ENCODE measurements around the gene CGB8.
"Not testable (repeated sequence)": the region's sequence is repeated elsewhere in the genome, so short reads cannot be mapped to it uniquely, and the experiment has no call there.

The CGB8 gene

DNA sequence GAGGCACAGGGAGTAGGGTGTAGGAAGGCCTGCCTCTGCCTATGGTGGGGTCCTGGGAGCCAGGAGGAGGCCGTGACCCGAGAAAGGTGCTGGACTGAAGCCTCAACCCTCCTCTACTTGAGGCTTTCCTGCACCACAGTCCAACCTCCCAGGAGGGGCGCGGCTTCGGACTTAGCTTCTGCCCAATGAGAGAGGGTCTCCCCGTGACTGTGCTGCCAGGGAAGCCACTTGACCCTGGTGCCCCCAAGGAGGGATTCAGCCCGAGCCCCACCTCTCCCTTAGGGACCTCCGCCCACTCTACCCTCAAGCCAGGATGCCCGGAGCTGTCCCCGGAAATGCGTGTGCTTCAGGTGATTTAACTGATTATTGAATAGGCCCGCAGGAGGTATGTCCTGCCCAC, at the start of gene CGB8:
TSS of gene CGB8 (minus strand) at position 101 of the 400 bp plus-strand sequence. CDS start 372 bp downstream, outside the sequence.
- DNase-seq (ENCODE audit: low read depth), result not testable (repeated sequence)

DNA sequence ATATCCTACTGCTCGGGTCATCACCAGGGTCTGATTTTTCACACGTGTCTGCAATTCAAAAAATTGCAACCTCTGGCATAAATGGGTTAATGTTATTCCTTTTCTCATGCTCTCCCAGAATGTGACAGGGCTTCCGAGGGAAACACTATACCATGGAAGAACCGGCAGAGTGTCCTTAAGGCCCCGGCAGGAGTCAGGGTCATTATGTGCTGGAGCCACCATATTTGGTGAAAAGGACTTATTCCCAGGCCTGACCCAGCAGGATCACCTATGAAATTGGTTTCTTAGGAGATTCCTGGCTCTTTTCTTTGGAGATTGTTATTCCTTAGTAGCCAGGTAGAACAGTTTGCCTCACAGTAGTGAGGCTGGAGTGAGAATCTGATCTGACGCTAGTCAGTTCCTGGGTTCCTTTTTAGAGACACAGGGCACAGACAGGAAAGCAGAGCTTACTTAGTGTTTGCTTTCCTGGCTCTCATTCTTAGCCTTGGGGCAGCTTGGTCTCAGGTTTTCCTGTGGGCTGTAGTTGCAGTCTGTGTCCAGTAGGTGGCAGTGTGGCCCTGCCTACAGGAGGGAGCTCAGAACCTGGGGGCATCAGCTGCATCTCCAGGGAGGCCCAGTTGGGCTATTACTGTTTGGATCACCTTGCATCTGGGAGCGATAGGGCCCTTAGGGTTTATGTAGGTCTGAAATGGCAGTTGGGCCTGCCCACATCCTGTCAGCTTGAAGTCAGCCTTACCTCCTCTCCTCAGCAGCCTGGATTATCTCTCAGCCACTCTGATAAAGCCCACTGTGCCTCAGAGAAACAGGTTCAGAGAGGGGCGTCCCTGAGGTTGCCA, 48.8 kb upstream of the CGB8 start:
- peak; percentile 83 for DNase-seq (ENCODE audit: low read depth)

DNA sequence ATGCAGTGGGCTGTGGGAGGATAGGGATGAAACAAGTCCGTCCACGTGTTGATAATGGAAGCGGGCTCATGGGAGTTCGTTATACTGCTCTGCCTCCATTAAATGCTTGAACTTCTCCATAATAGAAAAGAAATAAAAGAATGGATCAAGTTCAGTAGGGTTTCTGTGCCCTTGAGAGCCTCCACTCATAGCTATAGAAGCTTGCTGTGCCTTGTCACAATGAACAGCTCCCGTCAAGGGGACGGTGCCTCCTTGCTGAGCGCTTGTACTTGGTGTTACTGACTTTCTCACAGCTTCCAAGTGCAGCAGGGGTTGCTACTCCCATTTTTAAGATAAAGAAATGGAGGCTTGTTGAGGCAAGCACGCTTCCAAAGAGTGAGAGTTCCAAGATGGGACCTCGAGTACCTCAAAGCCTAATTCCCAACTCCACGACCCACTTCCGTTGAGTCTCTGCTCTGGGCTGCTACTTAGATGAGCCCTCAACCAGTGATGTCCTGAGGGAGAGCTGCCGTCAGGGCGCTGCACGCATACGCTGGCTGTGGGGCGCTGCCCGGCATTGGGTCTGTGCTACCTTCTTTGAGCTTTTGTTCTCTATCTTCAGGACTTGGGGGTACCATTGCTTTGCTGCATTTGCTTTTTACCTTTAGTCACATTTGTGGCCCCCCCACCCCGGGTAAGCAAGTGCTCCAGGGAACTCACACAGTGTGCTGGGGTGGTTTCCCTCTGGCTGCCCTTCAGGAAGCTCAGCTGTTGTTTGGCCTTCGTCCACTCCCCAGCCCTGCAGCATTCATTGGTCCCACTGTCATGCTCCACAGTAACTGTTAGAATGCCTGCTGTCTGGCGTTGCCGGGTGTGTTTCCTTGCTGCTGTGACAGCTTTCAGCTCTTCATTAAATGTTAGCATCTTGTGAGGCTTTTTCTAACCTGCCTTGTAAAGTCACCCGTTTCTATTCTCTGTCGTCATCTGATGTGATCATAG, 45.9 kb upstream of the CGB8 start:
- DNase-seq (ENCODE audit: low read depth), result no peak

DNA sequence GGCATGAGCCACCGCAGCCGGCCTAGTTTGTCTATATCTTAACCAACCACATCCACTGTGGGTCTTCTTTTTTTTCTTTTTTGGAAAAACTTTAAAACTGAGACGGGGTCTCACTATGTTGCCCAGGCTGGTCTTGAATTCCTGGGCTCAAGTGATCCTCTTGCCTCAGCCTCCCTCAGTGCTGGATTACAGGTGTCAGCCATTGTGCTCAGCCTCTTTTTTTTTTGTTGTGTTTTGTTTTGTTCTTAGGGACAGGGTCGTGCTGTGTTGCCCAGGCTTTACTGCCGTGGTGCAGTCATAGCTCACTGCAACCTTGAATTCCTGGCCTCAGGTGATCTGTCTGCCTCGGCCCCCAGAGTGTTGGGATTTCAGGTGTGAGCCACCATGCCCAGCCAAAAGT, 43.8 kb upstream of the CGB8 start:
- no peak for DNase-seq (ENCODE audit: low read depth)

DNA sequence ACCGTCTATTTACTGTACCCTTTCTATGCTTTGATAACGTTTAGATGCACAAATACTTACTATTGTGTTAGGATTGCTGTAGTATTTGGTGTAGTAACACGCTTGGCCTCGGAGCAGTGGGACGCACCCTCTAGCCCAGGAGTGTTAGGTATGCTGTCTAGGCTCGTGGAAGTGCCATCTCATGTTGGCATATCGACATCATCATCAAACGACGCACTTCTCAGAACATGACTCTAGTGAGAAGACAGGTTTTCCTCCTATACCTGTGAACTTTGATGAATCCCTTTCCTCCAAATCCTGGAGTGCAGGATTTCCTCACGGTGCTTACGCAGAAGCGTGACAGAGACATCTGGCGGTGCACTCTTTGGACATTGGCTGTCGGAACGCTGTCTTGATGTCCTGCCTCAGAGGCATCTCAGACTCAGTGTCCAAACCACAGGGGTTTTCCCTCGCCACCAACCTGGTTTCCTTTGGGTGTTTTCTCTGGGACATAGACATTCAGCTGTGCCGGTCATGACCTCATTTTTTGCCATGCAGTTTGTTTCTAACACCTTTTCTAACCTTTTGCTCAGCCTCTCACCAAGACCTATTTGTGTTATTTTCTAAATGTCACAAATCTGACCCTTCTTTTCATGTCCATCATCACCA, 42.6 kb upstream of the CGB8 start:
- no peak for DNase-seq (ENCODE audit: low read depth)

DNA sequence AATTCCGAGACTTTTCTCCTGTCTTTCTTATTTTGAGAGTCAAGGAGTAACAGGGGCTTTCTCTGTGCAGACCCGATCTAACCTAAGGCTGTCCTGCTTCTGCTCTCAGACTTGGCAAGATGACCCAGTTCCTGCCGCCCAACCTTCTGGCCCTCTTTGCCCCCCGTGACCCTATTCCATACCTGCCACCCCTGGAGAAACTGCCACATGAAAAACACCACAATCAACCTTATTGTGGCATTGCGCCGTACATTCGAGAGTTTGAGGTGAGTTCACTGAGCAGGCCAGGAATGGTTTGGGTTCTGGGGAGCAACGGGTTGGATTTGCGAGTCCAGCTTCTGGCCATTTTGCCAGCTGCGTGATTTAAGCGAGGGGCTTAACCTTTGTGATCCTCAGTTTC, 37.4 kb upstream of the CGB8 start:
- DNase-seq (ENCODE audit: low read depth), result no peak

DNA sequence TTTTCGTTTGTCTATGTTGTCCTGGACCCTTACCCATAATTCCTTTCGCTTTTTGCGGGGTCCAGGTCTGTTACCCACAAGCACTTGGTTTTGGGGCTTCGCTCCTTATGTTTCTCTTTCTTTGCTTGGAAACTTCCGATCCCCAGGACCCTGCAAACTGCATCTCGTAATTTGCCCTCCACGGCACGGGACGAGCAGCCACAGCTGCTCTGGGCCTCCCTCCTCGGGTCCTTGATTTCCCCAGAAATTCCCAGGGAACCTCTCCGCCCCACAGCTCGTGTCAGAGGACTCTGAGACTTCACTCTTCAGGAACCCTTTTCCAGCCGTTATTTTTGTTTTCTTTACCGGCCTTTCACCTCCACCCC, 36.9 kb upstream of the CGB8 start:
- DNase-seq (ENCODE audit: low read depth), result no peak

DNA sequence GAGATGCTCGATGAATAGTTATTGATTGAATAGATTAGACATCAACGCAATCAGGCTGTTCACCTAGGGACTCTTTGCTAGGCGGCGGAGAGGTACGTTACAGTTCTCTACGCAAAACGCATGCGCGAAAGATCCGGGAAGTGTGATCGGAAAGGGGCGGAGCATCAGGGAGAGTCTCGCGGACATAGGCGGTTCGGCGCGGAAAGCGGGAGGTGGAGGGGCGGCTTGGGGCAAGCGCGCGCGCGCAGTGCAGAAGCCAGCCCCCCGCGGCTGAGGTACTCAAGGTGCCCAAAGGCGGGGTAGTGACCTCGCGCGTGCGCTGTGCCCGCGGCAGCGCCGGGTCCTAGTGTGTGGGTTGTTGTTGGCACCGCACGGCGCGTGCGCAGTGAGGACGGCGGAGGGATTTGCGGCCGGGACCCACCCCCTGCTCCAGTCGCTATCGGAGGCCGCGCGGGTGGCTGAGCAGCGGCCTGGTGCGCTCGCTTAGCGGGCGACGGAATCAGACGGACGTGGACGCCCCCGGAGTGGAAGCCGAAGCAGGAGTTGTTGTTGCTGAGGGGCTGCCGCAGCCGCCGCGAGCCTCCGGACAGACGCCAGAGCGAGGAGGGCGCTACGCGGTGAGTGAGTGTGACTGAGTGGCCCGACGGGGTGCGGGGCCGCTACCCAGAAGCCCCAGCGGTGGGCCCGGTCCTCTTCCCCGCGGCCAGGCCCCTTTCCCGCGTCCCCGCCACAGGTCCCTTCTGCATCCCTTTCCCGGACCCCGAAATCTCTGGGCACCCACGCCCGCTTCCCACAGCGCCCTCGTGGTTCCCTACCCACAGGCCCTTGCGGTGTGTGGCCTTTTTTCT, 36.3 kb upstream of the CGB8 start, which contains the start of gene SNRNP70:
TSS of gene SNRNP70 (plus strand) at position 432 of the 848 bp plus-strand sequence. CDS start 964 bp downstream, outside the sequence.
- peak; percentile 99 for DNase-seq (ENCODE audit: low read depth)

DNA sequence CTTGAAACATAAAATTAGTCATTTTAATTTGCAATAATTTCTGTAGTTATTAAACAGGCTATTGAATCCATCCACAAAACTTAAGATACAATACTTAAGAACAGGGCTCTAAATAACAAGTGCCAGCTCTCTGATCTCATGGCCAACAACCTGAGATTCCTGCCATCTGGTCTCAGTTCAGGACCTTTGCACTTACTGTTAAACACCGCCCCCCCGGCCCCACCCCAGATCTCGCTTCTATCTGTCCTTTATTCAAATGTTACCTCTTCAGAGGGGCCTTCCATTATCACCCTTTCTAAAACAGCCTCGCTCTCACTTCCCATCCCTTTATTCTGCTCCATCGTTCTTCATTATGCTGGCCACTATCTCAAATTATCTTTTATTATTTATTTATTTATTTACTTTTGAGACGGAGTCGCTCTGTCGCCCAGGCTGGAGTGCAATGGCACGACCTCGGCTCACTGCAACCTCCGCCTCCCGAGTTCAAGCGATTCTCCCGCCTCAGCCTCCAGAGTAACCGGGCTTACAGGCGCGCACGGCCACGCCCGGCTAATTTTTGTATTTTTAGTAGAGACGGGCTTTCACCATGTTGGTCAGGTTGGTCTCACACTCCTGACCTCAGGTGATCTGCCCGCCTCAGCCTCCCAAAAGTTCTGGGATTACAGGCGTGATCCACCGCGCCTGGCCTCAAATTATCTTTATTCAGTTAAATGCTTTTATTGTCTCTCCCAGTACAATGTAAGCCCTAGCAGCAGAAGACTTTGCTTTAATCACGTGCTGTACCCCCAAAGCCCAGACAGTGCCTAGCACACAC, 35.5 kb upstream of the CGB8 start:
- no peak for DNase-seq (ENCODE audit: low read depth)

DNA sequence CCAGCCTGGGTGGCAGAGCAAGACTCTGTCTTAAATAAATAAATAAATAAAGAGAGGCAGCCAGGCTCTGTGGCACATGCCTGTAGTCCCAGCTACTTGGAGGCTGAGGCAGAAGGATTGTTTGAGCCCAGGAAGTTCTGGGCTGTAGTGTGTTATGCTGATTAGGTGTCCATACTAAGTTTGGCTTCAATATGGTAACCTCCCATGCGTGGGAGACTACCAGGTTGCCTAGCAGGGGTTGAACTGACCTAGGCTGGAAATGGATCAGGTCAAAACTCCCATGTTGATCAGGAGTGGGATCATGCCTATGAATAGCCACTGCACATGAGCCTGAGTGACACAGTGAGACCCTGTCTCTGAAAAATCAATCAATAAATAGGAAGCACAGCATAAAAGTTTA, 32.4 kb upstream of the CGB8 start:
- DNase-seq (ENCODE audit: low read depth), result no peak

DNA sequence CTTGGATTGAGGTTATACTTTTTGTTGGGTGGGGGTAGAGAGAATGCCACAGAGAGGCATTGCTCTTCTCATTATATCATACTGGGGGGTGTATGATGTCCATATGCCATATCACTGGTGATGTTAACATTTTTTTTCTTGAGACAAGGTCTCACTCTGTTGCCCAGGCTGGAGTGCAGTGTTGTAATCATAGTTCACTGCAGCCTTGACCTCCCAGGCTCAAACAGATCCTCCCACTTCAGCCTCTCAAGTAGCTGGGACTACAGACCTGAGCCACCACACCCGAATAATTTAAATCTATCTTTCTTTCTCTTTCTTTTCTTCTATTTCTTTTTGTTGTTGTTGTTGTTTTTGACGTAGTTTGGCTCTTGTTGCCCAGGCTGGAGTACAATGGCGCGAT, 31.5 kb upstream of the CGB8 start:
- DNase-seq (ENCODE audit: low read depth), result no peak

DNA sequence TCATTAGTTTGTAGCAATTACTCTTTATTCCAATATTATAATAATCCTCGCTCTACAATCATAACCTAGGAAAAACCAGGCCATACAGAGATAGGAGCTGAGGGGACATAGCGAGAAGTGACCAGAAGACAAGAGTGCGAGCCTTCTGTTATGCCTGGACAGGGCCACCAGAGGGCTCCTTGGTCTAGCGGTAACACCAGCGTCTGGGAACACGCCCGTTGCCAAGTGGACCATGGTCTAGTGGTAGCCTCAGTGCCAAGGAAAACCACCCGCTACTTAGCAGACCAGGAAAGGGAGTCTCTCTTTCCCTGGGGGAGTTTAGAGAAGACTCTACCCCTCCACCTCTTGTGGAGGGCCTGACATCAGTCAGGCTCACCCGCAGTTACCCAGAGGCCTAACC, 26.0 kb upstream of the CGB8 start:
- DNase-seq (ENCODE audit: low read depth), result peak; percentile 70

DNA sequence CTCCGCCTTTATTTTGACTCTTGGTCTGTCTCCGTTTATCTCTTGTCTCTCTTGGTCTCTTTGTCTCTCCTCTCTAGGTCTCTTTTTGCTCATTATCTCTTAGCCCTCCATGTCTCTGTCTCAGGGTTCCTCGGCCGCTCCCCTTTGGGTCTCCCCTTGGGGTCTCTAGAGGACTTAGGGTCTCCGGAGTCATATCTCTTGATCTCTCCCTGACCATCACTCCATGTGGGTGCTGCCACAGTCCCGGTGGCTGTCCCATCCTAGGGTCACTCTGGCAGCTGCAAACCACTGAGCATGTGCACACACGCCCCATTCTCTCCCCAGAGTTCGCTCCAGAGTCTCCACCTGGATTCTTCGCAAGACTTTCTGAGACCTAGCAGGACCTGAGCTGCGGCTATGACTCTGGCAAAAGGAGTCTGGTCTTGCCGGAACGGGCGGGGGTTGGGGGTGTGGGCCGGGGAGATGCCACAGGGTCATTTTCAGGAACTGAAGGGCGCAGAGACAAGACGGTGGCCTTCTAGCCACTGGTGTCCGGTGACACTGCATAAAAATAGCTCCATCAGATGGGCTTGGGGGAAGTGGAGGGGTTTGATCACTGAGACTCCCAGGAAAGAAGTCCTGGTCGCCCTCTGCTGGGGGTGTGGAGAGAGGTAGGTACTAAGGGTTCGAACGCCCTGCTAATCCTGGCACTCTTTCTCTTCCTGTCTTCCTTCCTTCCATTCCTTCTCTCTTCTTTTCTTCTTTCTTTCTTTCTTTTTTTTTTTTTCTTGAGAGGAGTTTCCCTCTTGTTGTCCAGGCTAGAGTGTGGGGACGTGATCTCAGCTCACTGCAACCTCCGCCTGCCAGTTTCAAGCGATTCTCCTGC, 24.8 kb upstream of the CGB8 start:
- peak; percentile 46 for DNase-seq (ENCODE audit: low read depth)

DNA sequence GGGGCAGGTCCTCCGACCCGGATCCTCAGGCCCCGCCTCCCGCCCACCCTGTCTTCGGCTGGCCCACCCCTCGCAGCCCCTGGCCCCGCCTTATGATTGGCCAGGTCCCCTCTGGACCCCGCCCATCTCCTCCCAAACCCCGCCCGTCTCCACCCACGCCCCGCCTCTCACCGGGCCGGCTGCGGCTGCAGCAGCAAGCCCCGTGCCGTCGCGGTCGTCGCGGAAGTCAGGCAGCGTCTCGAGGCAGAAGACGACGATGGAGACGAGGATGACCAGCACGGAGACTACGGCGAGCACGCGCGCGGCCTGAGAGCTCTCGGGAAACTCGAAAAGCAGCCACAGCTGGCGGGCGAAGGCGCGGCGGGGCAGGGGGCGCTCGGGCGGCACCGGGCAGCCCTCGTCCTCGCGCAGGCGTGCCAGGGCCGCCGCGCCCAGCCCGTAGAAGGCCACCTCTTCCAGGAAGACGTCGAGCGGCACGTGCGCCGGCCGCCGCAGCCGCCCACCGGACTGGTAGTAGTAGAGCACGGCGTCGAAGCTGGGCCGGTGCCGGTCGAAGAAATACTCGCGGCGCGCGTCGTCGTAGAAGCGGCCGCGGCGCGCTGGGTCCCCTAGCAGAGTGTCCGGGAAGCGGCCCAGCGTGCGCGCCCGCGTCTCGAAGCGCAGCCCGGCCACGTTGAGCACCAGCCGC, 23.1 kb upstream of the CGB8 start:
- no peak for DNase-seq (ENCODE audit: low read depth)

DNA sequence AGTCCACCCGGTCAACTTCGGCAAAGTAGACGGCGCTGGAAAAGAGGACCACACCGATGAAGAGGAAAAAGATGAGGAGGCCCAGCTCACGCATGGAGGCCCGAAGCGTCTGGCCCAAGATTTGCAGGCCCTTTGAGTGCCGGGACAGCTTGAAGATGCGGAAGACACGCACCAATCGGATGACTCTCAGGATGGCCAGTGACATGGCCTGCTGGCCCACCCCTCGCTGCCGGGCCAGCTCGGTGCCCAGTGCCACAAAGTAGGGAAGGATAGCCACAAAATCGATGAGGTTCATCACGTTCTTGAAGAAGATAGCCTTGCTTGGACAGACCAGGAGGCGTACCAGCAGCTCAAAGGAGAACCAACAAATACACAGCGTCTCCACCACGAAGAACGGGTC, 21.5 kb upstream of the CGB8 start:
- DNase-seq (ENCODE audit: low read depth), result no peak

DNA sequence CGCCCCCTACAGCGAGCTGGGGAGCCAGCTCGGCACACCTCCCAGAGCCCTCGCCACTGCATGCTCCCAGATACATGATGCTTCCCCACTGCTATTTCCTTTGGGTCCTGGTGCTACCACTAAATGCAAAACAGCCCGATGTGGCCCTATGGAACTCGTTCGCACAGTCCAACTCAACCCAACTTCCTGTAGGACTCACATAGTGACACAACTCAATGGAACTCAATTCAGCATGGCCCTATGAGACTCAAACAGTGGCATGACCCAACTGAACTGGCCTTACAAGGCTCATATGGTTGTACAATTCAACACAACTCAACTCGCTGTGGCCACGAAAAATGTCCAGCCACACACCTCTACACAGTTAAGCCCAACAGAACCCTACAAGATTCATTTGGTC, 20.1 kb upstream of the CGB8 start:
- no peak for DNase-seq (ENCODE audit: low read depth)

DNA sequence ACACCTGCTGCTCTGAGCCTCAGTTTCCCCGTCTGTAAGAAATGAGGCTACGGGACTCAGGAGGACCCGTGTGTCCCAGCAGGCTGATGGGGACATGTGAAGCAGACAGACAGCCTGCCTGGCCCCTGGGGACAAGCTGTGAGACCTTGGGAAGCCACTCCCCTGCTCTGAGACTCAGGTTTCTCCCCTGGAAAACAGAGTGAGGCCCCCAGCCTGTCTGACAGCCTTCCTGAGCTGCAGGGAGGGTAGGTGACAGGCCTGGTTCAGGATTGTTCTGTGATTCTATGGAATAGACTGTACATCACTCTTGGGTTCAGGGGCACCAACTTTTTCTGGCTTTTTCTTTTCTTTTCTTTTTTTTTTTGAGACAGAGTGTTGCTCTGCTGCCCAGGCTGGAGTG, 18.6 kb upstream of the CGB8 start:
- DNase-seq (ENCODE audit: low read depth), result no peak

DNA sequence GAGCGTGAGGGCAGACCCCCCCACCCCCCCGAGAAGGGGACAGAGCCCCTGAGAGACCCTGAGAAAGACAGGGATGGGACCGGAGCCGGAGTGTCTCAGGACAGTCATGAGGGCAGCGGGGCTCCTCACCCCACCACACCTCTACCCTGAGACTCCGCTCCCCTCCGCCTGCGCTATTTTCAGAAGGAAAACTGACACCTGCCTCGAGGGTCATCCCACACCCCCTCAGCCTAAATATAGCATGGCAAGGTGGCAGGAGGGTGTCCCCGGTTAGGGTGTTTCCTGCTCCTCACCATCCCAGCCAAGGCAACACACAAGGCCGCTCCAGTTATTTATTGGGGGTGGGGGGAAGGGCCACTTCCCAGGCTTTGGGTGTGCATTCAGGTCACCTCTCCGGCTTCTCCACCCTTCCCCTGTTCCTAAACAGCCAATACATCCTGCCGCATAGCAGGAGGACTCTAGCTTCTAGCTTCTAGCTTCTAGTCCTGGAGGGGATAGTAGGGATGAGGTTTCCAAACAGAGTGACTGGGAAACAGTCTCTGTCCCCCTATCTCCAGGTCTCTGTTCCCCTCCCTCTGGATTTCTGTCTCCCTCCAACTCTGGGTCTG, 17.1 kb upstream of the CGB8 start:
- DNase-seq (ENCODE audit: low read depth), result no peak
